ENCODE data around the gene CDC42BPA.

CDC42BPA gene

GRCh38 chr1:226978432-226979114, 339.7 kb downstream of the CDC42BPA start:
- H4K12ac ChIP-seq (ENCODE audit: low read depth, low read length): no peak overlapping the region
- peaks cover 4% of the 10 kb centered on the region for H3K9me3 ChIP-seq (ENCODE audit: insufficient read depth, low read depth, low read length)
- H3K14ac ChIP-seq (ENCODE audit: low read length): no peak overlapping the region
- peaks cover 12 to 14% of the 10 kb centered on the region in 2 experiments for H3K4me1 ChIP-seq (ENCODE audit: control insufficient read depth in 1 of 2, insufficient read depth in 2 of 2, low read length in 2 of 2)
- no peak overlapping the region for H2BK12ac ChIP-seq (ENCODE audit: low read length)
- no peak overlapping the region for H3K27ac ChIP-seq (ENCODE audit: low read depth, low read length)
- no peak overlapping the region for H3K4me3 ChIP-seq (ENCODE audit: low read depth, low read length)
- no peak overlapping the region for H2AK5ac ChIP-seq (ENCODE audit: low read length)
- H3K4ac ChIP-seq (ENCODE audit: low read depth, low read length): no peak overlapping the region
- no peak for DNase-seq
- H3K79me1 ChIP-seq (ENCODE audit: low read length): peaks cover 4% of the 10 kb centered on the region
- no peak overlapping the region for H4K91ac ChIP-seq (ENCODE audit: low read depth, low read length)
- 100% methylated on average over 6 of the region's 10 CpGs for WGBS (ENCODE audit: extremely low coverage, insufficient coverage, insufficient read length)
- H2BK120ac ChIP-seq (ENCODE audit: insufficient read depth, low read length, poor library complexity): no peak overlapping the region
- H3K79me2 ChIP-seq (ENCODE audit: control insufficient read depth, insufficient read depth, low read length, poor library complexity): no peaks in the 10 kb centered on the region
- no peak overlapping the region for H3K18ac ChIP-seq (ENCODE audit: low read length)
- H3K36me3 ChIP-seq (ENCODE audit: control insufficient read depth in 1 of 2, insufficient read depth in 2 of 2, low read length in 2 of 2): no peaks in the 10 kb centered on the region
- no peak overlapping the region for H2AFZ ChIP-seq (ENCODE audit: insufficient read depth, low read length, poor library complexity)
- no peak overlapping the region for H2BK5ac ChIP-seq (ENCODE audit: low read depth, low read length, poor library complexity)
- no peaks in the 10 kb centered on the region for H3K27me3 ChIP-seq (ENCODE audit: insufficient read depth, low read length)
- H3K9ac ChIP-seq (ENCODE audit: low read length): no peak overlapping the region
- no peak overlapping the region for H4K8ac ChIP-seq (ENCODE audit: low read depth, low read length)
- no peak overlapping the region for H3K23ac ChIP-seq (ENCODE audit: low read length)
- no peak overlapping the region for H3K4me2 ChIP-seq (ENCODE audit: low read length)

- no peaks in the 10 kb centered on the region for H3K27me3 ChIP-seq (ENCODE audit: insufficient read depth, low read length)
- no peak overlapping the region for H4K91ac ChIP-seq (ENCODE audit: low read depth, low read length)
- H3K4ac ChIP-seq (ENCODE audit: low read depth, low read length): no peak overlapping the region
- no peak overlapping the region for H2BK12ac ChIP-seq (ENCODE audit: low read length)
- no peak overlapping the region for H3K18ac ChIP-seq (ENCODE audit: low read length)
- no peaks in the 10 kb centered on the region for H3K79me2 ChIP-seq (ENCODE audit: control insufficient read depth, insufficient read depth, low read length, poor library complexity)
- H3K9me3 ChIP-seq (ENCODE audit: insufficient read depth, low read depth, low read length): peaks cover 4% of the 10 kb centered on the region
- no peak overlapping the region for H3K23ac ChIP-seq (ENCODE audit: low read length)
- no peak overlapping the region for H2BK5ac ChIP-seq (ENCODE audit: low read depth, low read length, poor library complexity)
- no peak overlapping the region for H2AK5ac ChIP-seq (ENCODE audit: low read length)
- 100% methylated on average over 11 of the region's 20 CpGs for WGBS (ENCODE audit: extremely low coverage, insufficient coverage, insufficient read length)
- peaks cover 19 to 22% of the 10 kb centered on the region in 2 experiments for H3K4me1 ChIP-seq (ENCODE audit: control insufficient read depth in 1 of 2, insufficient read depth in 2 of 2, low read length in 2 of 2)
- H4K8ac ChIP-seq (ENCODE audit: low read depth, low read length): no peak overlapping the region
- no peak for DNase-seq
- H3K27ac ChIP-seq (ENCODE audit: low read depth, low read length): no peak overlapping the region
- H3K79me1 ChIP-seq (ENCODE audit: low read length): peaks cover 4% of the 10 kb centered on the region
- no peaks in the 10 kb centered on the region for H3K36me3 ChIP-seq (ENCODE audit: control insufficient read depth in 1 of 2, insufficient read depth in 2 of 2, low read length in 2 of 2)
- H3K4me3 ChIP-seq (ENCODE audit: low read depth, low read length): no peak overlapping the region
- no peak overlapping the region for H2BK120ac ChIP-seq (ENCODE audit: insufficient read depth, low read length, poor library complexity)
- no peak overlapping the region for H2AFZ ChIP-seq (ENCODE audit: insufficient read depth, low read length, poor library complexity)
- H4K12ac ChIP-seq (ENCODE audit: low read depth, low read length): no peak overlapping the region
- H3K14ac ChIP-seq (ENCODE audit: low read length): no peak overlapping the region
- H3K9ac ChIP-seq (ENCODE audit: low read length): no peak overlapping the region
- H3K4me2 ChIP-seq (ENCODE audit: low read length): no peak overlapping the region
These were observed 340.5 kb downstream of the CDC42BPA start for GRCh38 chr1:226977643-226978431.

- no peak overlapping the region for H3K27ac ChIP-seq (ENCODE audit: low read depth, low read length)
- no peaks in the 10 kb centered on the region for H3K27me3 ChIP-seq (ENCODE audit: insufficient read depth, low read length)
- no peak overlapping the region for H2BK5ac ChIP-seq (ENCODE audit: low read depth, low read length, poor library complexity)
- H3K4ac ChIP-seq (ENCODE audit: low read depth, low read length): no peak overlapping the region
- H2BK120ac ChIP-seq (ENCODE audit: insufficient read depth, low read length, poor library complexity): no peak overlapping the region
- no peak for DNase-seq
- H3K79me1 ChIP-seq (ENCODE audit: low read length): peaks cover 4% of the 10 kb centered on the region
- H3K14ac ChIP-seq (ENCODE audit: low read length): no peak overlapping the region
- WGBS (ENCODE audit: extremely low coverage, insufficient coverage, insufficient read length): no CpG with 5 or more reads among the region's 21 CpGs
- peaks cover 20 to 22% of the 10 kb centered on the region in 2 experiments for H3K4me1 ChIP-seq (ENCODE audit: control insufficient read depth in 1 of 2, insufficient read depth in 2 of 2, low read length in 2 of 2)
- H2AFZ ChIP-seq (ENCODE audit: insufficient read depth, low read length, poor library complexity): no peak overlapping the region
- H3K23ac ChIP-seq (ENCODE audit: low read length): no peak overlapping the region
- H3K4me3 ChIP-seq (ENCODE audit: low read depth, low read length): no peak overlapping the region
- no peaks in the 10 kb centered on the region for H3K79me2 ChIP-seq (ENCODE audit: control insufficient read depth, insufficient read depth, low read length, poor library complexity)
- no peak overlapping the region for H3K18ac ChIP-seq (ENCODE audit: low read length)
- no peak overlapping the region for H2AK5ac ChIP-seq (ENCODE audit: low read length)
- no peaks in the 10 kb centered on the region for H3K36me3 ChIP-seq (ENCODE audit: control insufficient read depth in 1 of 2, insufficient read depth in 2 of 2, low read length in 2 of 2)
- H4K8ac ChIP-seq (ENCODE audit: low read depth, low read length): no peak overlapping the region
- no peak overlapping the region for H3K4me2 ChIP-seq (ENCODE audit: low read length)
- no peak overlapping the region for H4K91ac ChIP-seq (ENCODE audit: low read depth, low read length)
- peaks cover 4% of the 10 kb centered on the region for H3K9me3 ChIP-seq (ENCODE audit: insufficient read depth, low read depth, low read length)
- no peak overlapping the region for H4K12ac ChIP-seq (ENCODE audit: low read depth, low read length)
- no peak overlapping the region for H3K9ac ChIP-seq (ENCODE audit: low read length)
- H2BK12ac ChIP-seq (ENCODE audit: low read length): no peak overlapping the region
These were observed 341.2 kb downstream of the CDC42BPA start for GRCh38 chr1:226976978-226977642.

- Histone ChIP-seq H2BK120ac (ENCODE audit: insufficient read depth, low read length, poor library complexity) (no peak overlapping the region), H2AK5ac (ENCODE audit: low read length) (no peak overlapping the region), H3K4ac (ENCODE audit: low read depth, low read length) (no peak overlapping the region), H2BK5ac (ENCODE audit: low read depth, low read length, poor library complexity) (no peak overlapping the region), H3K79me1 (ENCODE audit: low read length) (peaks cover 4% of the 10 kb centered on the region), H3K18ac (ENCODE audit: low read length) (no peak overlapping the region), H3K14ac (ENCODE audit: low read length) (no peak overlapping the region), H3K9me3 (ENCODE audit: insufficient read depth, low read depth, low read length) (peaks cover 5% of the 10 kb centered on the region), H4K91ac (ENCODE audit: low read depth, low read length) (no peak overlapping the region), H3K23ac (ENCODE audit: low read length) (no peak overlapping the region), H3K27me3 (ENCODE audit: insufficient read depth, low read length) (no peaks in the 10 kb centered on the region), H3K36me3 (ENCODE audit: control insufficient read depth in 1 of 2, insufficient read depth in 2 of 2, low read length in 2 of 2) (no peaks in the 10 kb centered on the region), H4K8ac (ENCODE audit: low read depth, low read length) (no peak overlapping the region), H3K79me2 (ENCODE audit: control insufficient read depth, insufficient read depth, low read length, poor library complexity) (no peaks in the 10 kb centered on the region), H2BK12ac (ENCODE audit: low read length) (no peak overlapping the region), H3K4me3 (ENCODE audit: low read depth, low read length) (no peak overlapping the region), H3K9ac (ENCODE audit: low read length) (no peak overlapping the region), H4K12ac (ENCODE audit: low read depth, low read length) (no peak overlapping the region), H3K27ac (ENCODE audit: low read depth, low read length) (no peak overlapping the region), H2AFZ (ENCODE audit: insufficient read depth, low read length, poor library complexity) (no peak overlapping the region), H3K4me2 (ENCODE audit: low read length) (no peak overlapping the region), H3K4me1 (ENCODE audit: control insufficient read depth in 1 of 2, insufficient read depth in 2 of 2, low read length in 2 of 2) (peaks cover 20 to 22% of the 10 kb centered on the region in 2 experiments)
- no CpG with 5 or more reads among the region's 34 CpGs for WGBS (ENCODE audit: extremely low coverage, insufficient coverage, insufficient read length)
- no peak for DNase-seq
These were observed 341.9 kb downstream of the CDC42BPA start for GRCh38 chr1:226976276-226976977.
